ENCODE measurements around the gene PGAM2.
A peak's percentile ranks its signal among the peaks of the same experiment; 100 is the strongest.

The PGAM2 gene

GRCh38 chr7:44071726-44072363 is 6.5 kb upstream of the PGAM2 start:
- Histone ChIP-seq H3K4me1 (ENCODE audit: control insufficient read depth, insufficient read depth, low read length) (no peaks in the 10 kb centered on the region), H3K9ac (ENCODE audit: low read length) (no peak overlapping the region), H3K36me3 (ENCODE audit: control insufficient read depth, insufficient read depth, low read length) (peaks cover 38% of the 10 kb centered on the region), H3K9me3 (ENCODE audit: control insufficient read depth, insufficient read depth, low read depth, low read length) (no peaks in the 10 kb centered on the region), H3K27ac (ENCODE audit: low read depth, low read length) (no peak overlapping the region), H3K27me3 (ENCODE audit: control insufficient read depth, insufficient read depth, low read length) (peaks cover 16% of the 10 kb centered on the region; the same call in 1 of the 2 replicates), H3K4me3 (ENCODE audit: low read depth, low read length) (no peak overlapping the region)

DNA sequence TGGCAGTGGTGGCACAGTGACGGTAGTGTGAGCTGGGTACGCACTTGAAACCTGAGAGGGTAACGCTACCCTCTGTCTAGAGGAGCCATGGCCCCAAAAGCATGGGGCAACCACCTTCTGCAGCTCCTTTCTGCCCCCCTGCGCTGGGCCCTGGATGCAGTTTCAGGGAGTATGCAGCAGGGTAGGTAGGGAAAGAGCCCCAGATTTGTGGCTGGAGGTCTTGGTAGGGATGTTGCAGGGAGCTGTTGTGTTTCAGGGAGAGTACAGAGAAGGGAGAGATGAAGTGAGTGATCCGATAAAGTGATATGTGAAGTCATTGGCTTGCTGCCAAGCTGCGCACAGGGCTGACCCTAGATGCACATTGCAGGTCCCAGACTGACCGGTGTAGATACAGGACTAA is 2.7 kb upstream of the PGAM2 start:
- Histone ChIP-seq H3K4me1 (ENCODE audit: control insufficient read depth, insufficient read depth, low read length) (peaks cover 32% of the 10 kb centered on the region), H3K4me3 (ENCODE audit: low read depth, low read length) (no peak overlapping the region), H3K9me3 (ENCODE audit: control insufficient read depth, insufficient read depth, low read depth, low read length) (no peaks in the 10 kb centered on the region), H3K9ac (ENCODE audit: low read length) (no peak overlapping the region), H3K36me3 (ENCODE audit: control insufficient read depth, insufficient read depth, low read length) (peaks cover 5% of the 10 kb centered on the region; the same call in 1 of the 2 replicates), H3K27ac (ENCODE audit: low read depth, low read length) (no peak overlapping the region), H3K27me3 (ENCODE audit: control insufficient read depth, insufficient read depth, low read length) (peaks cover 17% of the 10 kb centered on the region; the same call in 1 of the 2 replicates)

- Histone ChIP-seq H3K9ac (ENCODE audit: low read length) (no peak overlapping the region), H3K27ac (ENCODE audit: low read depth, low read length) (no peak overlapping the region), H3K4me3 (ENCODE audit: low read depth, low read length) (no peak overlapping the region), H3K9me3 (ENCODE audit: control insufficient read depth, insufficient read depth, low read depth, low read length) (no peaks in the 10 kb centered on the region), H3K4me1 (ENCODE audit: control insufficient read depth, insufficient read depth, low read length) (peaks cover 32% of the 10 kb centered on the region), H3K27me3 (ENCODE audit: control insufficient read depth, insufficient read depth, low read length) (peaks cover 17% of the 10 kb centered on the region; the same call in 1 of the 2 replicates), H3K36me3 (ENCODE audit: control insufficient read depth, insufficient read depth, low read length) (peaks cover 3% of the 10 kb centered on the region)
Measured at GRCh38 chr7:44067064-44067951, 1.9 kb upstream of the PGAM2 start.

GRCh38 chr7:44066494-44067063 is 1.2 kb upstream of the PGAM2 start:
- peaks cover 32% of the 10 kb centered on the region for H3K4me1 ChIP-seq (ENCODE audit: control insufficient read depth, insufficient read depth, low read length)
- no peak overlapping the region for H3K27ac ChIP-seq (ENCODE audit: low read depth, low read length)
- H3K9ac ChIP-seq (ENCODE audit: low read length) = no peak overlapping the region
- no peak overlapping the region for H3K4me3 ChIP-seq (ENCODE audit: low read depth, low read length)
- H3K27me3 ChIP-seq (ENCODE audit: control insufficient read depth, insufficient read depth, low read length) = peaks cover 17% of the 10 kb centered on the region; the same call in 1 of the 2 replicates
- H3K36me3 ChIP-seq (ENCODE audit: control insufficient read depth, insufficient read depth, low read length) = peaks cover 11% of the 10 kb centered on the region
- no peaks in the 10 kb centered on the region for H3K9me3 ChIP-seq (ENCODE audit: control insufficient read depth, insufficient read depth, low read depth, low read length)

DNA sequence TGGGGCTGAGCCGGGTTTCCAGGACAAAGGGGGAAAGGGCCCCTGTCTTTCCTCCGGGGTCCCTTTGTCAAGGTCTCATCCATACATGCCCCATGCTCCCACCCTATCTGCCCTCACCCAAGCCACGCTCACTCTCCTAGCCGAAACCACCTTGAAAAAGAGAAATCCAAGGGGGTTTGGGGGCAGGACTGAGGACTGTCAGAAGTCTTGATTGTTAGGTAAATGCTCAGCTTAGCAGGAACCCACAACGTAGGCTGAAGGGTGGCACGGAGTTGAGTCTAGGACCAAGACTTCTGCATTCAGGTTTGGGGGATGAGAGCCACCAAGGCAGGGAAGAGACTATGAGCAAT is 719 bp upstream of the PGAM2 start:
- peaks cover 15% of the 10 kb centered on the region for H3K36me3 ChIP-seq (ENCODE audit: control insufficient read depth, insufficient read depth, low read length)
- H3K4me3 ChIP-seq (ENCODE audit: low read depth, low read length) = no peak overlapping the region
- peaks cover 32% of the 10 kb centered on the region for H3K4me1 ChIP-seq (ENCODE audit: control insufficient read depth, insufficient read depth, low read length)
- no peak overlapping the region for H3K9ac ChIP-seq (ENCODE audit: low read length)
- H3K9me3 ChIP-seq (ENCODE audit: control insufficient read depth, insufficient read depth, low read depth, low read length) = no peaks in the 10 kb centered on the region
- peaks cover 17% of the 10 kb centered on the region; the same call in 1 of the 2 replicates for H3K27me3 ChIP-seq (ENCODE audit: control insufficient read depth, insufficient read depth, low read length)
- no peak overlapping the region for H3K27ac ChIP-seq (ENCODE audit: low read depth, low read length)

- Histone ChIP-seq H3K9me3 (ENCODE audit: control insufficient read depth, insufficient read depth, low read depth, low read length) (no peaks in the 10 kb centered on the region), H3K9ac (ENCODE audit: low read length) (no peak overlapping the region), H3K27me3 (ENCODE audit: control insufficient read depth, insufficient read depth, low read length) (peaks cover 17% of the 10 kb centered on the region; the same call in 1 of the 2 replicates), H3K4me3 (ENCODE audit: low read depth, low read length) (peak overlapping the region; percentile 30; the same call in 1 of the 2 replicates), H3K36me3 (ENCODE audit: control insufficient read depth, insufficient read depth, low read length) (peaks cover 27% of the 10 kb centered on the region), H3K27ac (ENCODE audit: low read depth, low read length) (no peak overlapping the region), H3K4me1 (ENCODE audit: control insufficient read depth, insufficient read depth, low read length) (peaks cover 32% of the 10 kb centered on the region)
Measured at GRCh38 chr7:44064791-44065430, 456 bp downstream of the PGAM2 start.

- peaks cover 32% of the 10 kb centered on the region for H3K4me1 ChIP-seq (ENCODE audit: control insufficient read depth, insufficient read depth, low read length)
- peak overlapping the region; percentile 45 for H3K4me3 ChIP-seq (ENCODE audit: low read depth, low read length)
- peaks cover 36% of the 10 kb centered on the region for H3K36me3 ChIP-seq (ENCODE audit: control insufficient read depth, insufficient read depth, low read length)
- no peak overlapping the region for H3K9ac ChIP-seq (ENCODE audit: low read length)
- peaks cover 17% of the 10 kb centered on the region; the same call in 1 of the 2 replicates for H3K27me3 ChIP-seq (ENCODE audit: control insufficient read depth, insufficient read depth, low read length)
- H3K27ac ChIP-seq (ENCODE audit: low read depth, low read length) = no peak overlapping the region
- H3K9me3 ChIP-seq (ENCODE audit: control insufficient read depth, insufficient read depth, low read depth, low read length) = no peaks in the 10 kb centered on the region
Measured at GRCh38 chr7:44063894-44064651, 1.3 kb downstream of the PGAM2 start.

DNA sequence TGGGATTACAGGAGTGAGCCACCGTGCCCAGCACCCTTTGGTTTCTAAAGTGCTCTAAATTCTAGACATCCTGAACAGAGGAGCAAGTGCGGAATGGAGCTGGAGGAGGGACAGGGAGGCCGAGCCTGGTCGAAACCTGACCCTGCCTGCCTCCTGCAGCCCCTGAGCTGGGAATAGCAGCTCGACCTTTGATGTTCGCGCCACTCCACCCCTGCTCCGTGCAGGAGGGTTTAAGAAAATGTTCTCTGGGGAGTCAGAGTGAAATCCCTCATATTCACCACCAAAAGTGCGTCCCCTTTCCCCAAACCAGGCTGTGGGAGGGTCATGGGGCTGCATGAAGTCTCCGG is 1.8 kb downstream of the PGAM2 start:
- Histone ChIP-seq H3K27ac (ENCODE audit: low read depth, low read length) (no peak overlapping the region), H3K36me3 (ENCODE audit: control insufficient read depth, insufficient read depth, low read length) (peaks cover 41% of the 10 kb centered on the region), H3K27me3 (ENCODE audit: control insufficient read depth, insufficient read depth, low read length) (peaks cover 16% of the 10 kb centered on the region; the same call in 1 of the 2 replicates), H3K9ac (ENCODE audit: low read length) (no peak overlapping the region), H3K9me3 (ENCODE audit: control insufficient read depth, insufficient read depth, low read depth, low read length) (no peaks in the 10 kb centered on the region), H3K4me1 (ENCODE audit: control insufficient read depth, insufficient read depth, low read length) (peaks cover 32% of the 10 kb centered on the region), H3K4me3 (ENCODE audit: low read depth, low read length) (peak overlapping the region; percentile 45)

DNA sequence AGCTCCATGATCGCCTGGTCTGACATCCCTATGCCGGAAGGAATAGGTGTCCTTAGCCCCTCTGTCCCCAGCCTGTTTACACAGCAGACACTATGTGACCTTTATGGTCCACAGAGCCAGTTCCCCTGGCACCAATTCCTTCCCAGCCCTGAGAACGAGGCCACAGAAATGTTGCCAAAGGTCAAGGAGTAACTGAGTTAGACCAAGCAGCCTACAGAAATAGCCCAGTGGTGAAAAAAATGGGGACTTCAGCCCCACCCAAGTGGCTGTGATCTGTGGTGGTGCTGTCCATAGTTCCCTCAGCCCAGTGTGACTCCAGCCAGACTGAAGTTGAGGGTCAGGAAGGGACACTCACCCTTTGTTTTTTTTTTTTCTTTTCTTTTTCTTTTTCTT is 2.5 kb downstream of the PGAM2 start:
- no peak overlapping the region for H3K27ac ChIP-seq (ENCODE audit: low read depth, low read length)
- H3K9me3 ChIP-seq (ENCODE audit: control insufficient read depth, insufficient read depth, low read depth, low read length) = no peaks in the 10 kb centered on the region
- no peak overlapping the region for H3K9ac ChIP-seq (ENCODE audit: low read length)
- H3K36me3 ChIP-seq (ENCODE audit: control insufficient read depth, insufficient read depth, low read length) = peaks cover 47% of the 10 kb centered on the region
- no peak overlapping the region for H3K4me3 ChIP-seq (ENCODE audit: low read depth, low read length)
- H3K4me1 ChIP-seq (ENCODE audit: control insufficient read depth, insufficient read depth, low read length) = peaks cover 32% of the 10 kb centered on the region
- peaks cover 9% of the 10 kb centered on the region; the same call in 1 of the 2 replicates for H3K27me3 ChIP-seq (ENCODE audit: control insufficient read depth, insufficient read depth, low read length)

GRCh38 chr7:44062180-44062902 is 3.0 kb downstream of the PGAM2 start:
- H3K9me3 ChIP-seq (ENCODE audit: control insufficient read depth, insufficient read depth, low read depth, low read length) = no peaks in the 10 kb centered on the region
- H3K9ac ChIP-seq (ENCODE audit: low read length) = no peak overlapping the region
- no peak overlapping the region for H3K27ac ChIP-seq (ENCODE audit: low read depth, low read length)
- peaks cover 53% of the 10 kb centered on the region for H3K36me3 ChIP-seq (ENCODE audit: control insufficient read depth, insufficient read depth, low read length)
- no peak overlapping the region for H3K4me3 ChIP-seq (ENCODE audit: low read depth, low read length)
- H3K4me1 ChIP-seq (ENCODE audit: control insufficient read depth, insufficient read depth, low read length) = peaks cover 32% of the 10 kb centered on the region
- peaks cover 5% of the 10 kb centered on the region; the same call in 1 of the 2 replicates for H3K27me3 ChIP-seq (ENCODE audit: control insufficient read depth, insufficient read depth, low read length)
